Activated CD8-positive, alpha-beta memory T cell treated with anti-CD3 and anti-CD28 coated beads, Interleukin-2, amount 50 U/mL, for 1 hour (primary cell): ENCODE measurements around the gene SLC38A3.
"Not testable (repeated sequence)": the region's sequence is repeated elsewhere in the genome, so short reads cannot be mapped to it uniquely, and the experiment has no call there.

Experiments
- DNase-seq: peaks from one replicate; pipeline ENCODE4 v3.0.0-alpha.2; 2020; ENCODE audit errors: extremely low read depth

SLC38A3 gene

DNA sequence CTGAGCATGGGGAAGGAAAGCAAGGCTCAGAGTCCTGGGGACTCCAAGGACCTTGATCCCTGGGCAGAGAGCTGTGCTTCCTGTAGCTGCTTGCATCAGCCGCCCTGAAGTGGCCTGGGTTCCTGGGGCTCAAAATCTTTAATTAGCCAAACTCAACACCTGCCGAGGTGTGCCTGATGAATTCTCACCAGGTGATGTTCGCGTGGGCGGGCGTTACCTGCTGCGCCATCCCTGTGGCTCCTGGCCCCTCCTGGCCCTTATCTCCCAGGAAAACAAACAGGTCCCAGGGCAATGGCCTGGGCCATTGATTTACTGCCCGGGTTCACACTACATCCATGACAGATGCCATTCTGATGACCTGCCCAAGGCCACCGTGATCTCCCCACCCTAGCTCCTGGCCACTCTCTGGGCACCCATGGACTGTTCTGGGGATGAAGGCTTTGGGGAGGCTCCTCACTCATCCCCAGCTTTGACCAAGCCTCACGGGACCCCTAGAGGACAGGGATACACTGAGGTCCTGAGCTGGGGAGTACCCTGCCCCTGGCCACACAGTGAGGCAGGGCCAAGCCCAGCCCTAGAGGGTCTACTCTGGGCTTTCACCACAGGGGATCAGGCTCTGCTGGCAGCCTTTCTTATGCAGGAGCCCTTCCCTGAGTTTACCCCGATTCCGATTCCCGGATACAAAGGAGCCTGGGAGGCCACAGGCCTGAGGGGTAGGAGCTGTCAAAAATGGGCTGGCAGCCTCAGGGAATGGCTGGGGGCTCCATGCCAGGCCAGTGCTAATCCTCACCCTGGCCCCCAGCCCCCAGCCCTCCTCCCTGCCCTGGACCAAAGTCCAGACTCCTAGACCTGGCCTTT is 5.7 kb downstream of the SLC38A3 start:
- DNase-seq: no peak

DNA sequence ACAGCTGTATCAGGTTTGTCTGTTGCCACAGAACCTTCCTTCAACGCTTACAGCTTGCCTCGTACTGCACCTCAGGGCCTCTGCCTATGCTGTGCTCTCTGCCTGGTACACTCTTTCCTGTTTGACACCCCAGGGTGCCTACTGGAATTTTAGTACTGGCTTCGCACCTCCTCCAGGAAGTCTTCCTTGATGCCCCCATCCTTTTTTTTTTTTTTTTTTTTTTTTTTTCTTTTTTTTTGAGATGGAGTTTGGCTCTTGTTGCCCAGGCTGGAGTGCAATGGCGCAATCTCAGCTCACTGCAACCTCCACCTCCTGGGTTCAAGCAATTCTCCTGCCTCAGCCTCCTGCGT is 6.3 kb downstream of the SLC38A3 start:
- not testable (repeated sequence) for DNase-seq

DNA sequence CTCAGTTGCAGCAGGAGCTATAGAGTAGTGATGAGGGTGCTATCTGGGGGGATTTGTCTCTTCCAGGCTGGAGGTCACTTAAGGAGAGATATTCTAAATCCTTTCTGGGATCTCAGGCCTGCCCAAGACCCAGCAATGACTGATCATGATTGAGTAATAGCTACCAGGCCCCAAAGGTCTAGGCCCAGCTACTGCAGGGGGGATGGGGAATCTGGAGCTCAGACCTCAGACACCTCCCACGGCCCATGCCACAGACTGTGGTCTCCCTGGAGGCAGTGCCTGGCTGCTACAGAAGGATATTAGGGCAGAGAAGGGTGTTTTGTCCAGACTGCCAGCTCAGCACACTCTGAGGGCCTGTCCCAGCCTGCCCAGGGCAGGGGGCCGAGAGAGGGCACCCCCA is 6.9 kb downstream of the SLC38A3 start:
- no peak for DNase-seq

DNA sequence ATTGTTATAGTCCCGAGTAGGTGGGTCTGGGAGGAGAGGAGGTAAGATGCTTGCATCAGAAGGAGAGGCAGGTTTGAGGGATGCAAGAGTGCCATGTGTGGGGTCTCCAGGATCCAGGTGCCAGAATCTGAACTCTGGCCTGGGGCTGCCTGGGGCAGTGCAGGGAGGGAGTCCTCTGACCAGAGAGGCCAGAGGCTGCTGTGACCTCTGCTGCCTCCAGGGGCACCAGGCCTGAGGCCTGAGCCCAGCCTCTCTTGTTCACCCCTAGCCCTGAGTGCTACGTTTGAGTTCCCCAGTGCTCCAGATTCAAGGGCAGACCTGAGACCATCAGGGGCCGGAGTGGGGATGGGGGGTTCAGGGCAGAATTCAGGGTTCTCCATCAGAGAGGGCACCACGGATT is 7.4 kb downstream of the SLC38A3 start:
- no peak for DNase-seq

DNA sequence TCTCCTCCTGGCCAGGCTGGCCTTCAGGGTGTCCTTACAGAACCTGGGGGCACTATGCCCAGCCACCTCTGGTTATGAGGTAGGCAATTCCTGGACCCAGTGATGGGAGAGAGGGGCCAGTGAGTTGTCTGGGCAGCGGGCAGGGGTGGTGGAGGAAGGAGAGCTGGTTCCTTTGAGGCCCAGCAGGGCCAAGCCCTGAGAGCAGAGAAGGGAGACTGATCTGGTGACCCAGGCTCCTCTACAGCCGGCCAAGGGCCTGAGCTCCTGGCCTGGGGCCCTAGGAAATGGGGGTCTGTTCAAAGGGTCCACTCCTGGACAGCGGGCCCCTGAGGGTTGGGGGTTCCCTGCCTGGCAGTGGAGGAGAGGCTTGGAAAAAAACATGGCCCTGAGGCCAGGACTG is 7.9 kb downstream of the SLC38A3 start:
- DNase-seq: no peak

DNA sequence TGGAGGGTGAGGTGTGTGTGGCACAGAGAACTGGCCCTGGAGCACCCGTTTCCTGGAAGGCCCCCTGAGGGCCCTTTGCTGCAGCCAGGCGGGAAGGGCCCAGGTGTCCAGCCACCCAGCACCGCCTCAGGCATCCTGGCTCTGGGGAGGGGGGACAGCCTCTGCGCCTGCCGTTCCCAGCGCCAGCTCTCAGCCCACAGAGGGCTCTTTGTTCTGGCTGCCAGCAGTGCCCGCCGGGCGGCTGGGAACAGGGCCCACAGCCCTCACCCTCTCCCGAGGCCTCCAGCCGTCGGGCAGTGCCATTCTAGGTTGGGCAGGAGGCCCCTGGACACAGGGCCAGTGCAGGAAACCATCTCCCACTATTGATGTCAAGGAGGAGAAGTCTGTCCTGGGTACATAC is 8.3 kb downstream of the SLC38A3 start:
- no peak for DNase-seq

DNA sequence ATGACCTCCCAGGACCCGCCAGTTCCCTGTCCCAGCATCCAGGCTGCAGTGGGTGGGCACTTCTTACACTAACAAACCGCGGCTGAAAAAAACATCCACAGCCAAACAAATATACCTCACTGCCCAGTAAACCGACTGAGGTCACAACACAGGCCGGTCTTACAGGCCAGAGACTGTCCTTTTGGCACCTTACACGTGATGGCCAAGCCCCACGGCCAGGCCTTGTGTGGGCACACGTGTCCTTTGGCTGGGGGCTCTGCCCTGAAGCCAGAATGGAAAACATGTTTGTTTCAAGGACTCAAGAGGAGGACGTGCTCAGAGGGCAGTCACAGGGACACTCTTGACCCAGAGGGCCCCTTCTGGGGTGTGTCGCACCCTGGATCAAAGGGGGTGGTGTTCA is 9.8 kb downstream of the SLC38A3 start:
- DNase-seq: no peak

DNA sequence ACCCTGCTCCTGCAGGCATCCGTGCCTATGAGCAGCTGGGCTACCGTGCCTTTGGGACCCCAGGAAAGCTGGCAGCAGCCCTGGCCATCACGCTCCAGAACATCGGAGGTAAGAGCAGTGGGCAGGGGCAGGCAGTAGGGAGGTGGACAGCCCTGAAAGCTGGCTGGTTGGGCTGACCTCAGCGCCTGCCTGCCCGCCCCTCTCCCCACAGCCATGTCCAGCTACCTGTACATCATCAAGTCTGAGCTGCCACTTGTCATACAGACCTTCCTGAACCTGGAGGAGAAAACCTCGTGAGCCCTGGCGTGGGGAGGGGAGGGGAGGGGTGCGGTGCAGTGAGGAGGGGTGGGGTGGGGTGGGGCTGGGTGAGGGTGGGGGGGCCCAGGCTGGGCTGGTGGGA is 10.5 kb downstream of the SLC38A3 start:
- DNase-seq: no peak

DNA sequence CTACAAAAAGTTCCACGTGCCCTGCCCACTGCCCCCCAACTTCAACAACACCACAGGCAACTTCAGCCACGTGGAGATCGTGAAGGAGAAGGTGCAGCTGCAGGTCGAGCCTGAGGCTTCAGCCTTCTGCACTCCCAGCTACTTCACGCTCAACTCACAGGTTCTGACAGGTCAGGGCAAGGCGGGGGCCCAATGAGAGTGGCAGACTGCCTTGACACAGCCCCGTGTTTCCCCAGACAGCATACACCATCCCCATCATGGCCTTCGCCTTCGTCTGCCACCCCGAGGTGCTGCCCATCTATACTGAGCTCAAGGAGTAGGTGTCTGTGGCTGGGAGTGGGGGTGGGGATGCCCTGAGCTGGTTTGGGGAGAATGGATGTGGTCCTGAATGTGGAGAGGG is 12.6 kb downstream of the SLC38A3 start:
- DNase-seq: no peak

DNA sequence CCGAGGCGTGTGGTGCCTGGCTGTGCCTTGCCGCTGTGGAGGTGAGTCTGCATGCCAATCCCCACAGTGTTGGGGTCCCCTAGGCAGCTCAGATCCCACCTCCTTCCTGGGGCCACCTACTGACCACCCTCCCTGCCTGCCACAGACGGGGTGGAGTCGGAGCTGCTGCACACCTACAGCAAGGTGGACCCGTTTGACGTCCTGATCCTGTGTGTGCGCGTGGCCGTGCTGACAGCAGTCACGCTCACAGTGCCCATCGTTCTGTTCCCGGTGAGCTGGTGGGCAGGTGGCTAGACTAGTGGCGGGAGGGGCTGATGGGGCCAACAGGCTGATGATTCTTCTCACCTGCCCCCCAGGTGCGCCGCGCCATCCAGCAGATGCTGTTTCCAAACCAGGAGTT is 13.4 kb downstream of the SLC38A3 start:
- DNase-seq: no peak

DNA sequence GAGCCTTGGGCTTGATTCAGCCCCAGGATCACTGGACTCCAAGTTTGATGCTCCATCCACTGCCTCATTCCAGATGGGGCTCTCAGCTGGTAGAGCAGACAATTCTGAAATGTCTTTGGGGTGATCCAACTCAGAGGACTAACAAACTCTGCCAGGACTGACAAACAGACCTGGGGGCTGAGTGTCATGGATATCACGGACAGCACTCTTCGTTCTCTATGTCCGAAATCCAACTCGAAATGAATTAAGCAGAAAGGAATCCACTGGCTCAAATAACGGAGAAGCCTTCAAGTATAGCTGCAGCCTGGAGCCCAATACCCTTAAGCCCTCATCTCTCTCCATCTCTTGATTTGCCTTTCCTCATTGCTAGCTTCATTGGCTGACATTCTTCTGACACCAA is 14.2 kb downstream of the SLC38A3 start:
- no peak for DNase-seq

DNA sequence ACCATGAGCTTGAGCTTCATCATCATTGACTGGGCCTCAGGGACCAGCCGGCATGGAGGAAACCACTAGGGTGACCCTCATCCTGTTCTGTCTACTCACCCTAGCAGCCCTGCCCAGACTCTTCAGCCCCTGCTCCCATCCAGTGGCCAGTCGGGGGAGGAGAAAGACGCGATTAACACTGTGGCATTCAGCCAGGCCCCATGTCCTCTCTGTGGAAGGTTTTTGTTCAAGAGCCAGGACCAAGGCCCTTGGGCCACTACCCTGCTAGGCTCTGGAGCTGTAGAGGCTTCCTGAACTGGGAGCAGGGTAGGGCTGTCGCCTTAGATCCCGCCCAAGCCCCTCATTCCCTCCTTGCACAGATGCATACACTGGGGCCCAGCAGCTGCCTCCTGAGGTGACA is 15.0 kb downstream of the SLC38A3 start:
- DNase-seq: no peak

DNA sequence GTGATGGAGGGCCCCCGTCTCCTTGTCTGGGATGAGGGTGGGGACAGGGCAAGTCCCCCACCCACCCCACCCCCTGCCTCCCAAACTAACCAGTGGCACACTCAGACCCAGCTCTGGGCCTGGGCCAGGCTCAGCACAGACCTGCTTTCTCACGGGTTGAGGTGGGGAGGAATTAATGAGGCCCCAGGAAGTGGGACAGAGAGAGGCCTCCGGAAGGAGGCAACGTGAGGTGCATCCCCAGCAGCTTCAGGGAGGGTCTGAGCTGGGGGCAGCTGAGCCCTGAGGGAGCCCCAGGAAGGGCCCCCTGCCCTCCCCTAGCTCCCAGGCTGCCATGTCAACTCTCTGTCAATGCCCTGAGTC is 16.0 kb downstream of the SLC38A3 start:
- no peak for DNase-seq

DNA sequence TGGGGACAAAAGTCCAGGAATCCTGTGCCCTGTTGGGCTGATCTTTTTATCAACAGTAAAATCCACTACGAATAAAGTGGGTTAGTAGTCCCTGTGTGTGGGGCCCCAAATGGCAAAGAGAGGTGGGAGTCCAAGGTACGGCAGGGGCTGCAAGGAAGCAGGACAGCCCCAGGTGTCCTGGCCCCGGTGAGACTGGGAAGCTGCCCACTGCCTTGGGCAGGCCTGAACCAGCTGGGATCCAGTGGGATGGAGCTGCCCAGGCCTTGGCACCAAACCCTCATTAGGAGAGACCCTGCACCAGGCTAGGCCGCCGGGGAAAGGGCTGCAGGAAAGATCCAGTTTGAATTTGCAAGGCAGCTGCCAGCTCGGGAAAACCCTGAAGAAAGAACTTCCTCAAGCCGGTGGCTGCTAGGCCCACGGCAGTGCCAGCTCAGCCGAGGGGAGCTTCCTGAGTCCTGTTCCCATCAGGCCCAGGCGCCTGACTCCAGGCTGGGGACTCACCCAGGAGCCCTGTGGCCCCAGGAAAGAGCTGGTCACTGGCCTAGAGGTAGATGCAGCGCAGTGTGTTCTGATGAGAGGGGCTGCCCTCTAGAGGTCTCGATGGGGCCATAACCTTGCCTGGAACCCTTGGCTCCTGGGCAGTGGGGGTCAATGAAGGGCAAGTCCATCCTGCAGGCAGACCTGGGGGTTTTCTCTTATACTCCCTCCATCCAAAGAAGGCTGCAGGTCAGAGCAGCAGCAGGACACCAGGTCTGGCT is 16.5 kb downstream of the SLC38A3 start:
- DNase-seq: no peak

DNA sequence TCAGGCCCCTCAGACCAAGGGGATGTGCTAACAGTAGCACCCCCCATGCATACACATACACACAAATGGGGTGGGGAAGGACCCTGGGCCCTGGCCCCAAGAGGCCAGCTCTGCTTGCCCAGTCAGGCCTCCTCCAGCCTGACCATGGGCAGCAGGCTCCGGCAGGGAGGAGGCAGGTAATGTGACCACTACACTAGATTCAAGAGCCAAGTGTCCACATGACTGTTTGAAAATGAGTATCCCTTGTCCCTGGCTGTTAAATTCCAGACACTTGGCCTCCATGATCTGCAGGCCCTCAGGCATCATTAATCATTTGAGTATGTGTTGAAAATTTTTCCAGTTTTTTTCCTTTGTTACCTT is 17.1 kb downstream of the SLC38A3 start:
- DNase-seq: no peak

DNA sequence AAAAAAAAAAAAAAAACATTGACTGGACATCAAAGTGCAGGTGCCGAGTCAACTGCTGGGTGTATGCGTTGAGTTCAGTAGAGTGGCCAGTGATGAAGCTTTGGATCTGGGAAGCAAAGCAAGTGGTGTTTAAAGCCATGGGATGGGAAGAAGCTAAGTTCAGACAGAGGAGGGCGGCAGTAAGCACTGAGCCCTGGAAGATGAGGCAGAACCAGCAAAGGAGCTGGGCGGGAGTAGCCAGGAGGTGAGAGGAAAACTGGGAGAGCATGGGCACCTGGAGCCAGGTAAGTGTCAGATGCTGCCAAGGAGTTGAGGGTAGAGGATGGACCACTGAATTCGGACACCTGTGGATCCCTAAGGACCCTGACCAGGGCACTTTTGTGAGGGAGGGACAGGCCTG is 19.6 kb downstream of the SLC38A3 start:
- no peak for DNase-seq

DNA sequence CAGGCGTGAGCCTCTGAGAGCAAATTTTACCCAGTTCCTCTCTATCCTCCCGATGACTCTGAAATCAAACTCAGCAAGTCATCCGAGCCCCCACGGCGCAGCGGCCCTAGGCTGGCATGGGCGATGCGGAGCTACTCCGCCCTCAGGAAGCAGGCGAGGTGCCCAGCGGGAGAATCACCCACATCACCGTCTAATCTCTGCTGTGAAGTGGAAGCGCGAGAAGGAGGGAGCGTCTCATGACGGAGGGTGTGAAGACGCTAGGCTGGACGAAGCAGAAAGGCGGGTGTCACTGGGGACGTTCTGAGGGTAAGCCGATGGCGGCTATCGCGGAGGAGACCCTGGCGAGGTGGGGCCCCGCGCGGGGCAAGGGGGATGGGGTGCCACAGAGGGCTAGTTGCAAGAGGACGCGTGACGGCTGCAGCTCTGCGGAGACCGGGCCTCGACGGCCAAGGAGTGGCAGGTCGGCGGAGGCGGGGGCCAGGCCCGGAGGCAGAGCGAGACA is 21.9 kb downstream of the SLC38A3 start:
- no peak for DNase-seq

DNA sequence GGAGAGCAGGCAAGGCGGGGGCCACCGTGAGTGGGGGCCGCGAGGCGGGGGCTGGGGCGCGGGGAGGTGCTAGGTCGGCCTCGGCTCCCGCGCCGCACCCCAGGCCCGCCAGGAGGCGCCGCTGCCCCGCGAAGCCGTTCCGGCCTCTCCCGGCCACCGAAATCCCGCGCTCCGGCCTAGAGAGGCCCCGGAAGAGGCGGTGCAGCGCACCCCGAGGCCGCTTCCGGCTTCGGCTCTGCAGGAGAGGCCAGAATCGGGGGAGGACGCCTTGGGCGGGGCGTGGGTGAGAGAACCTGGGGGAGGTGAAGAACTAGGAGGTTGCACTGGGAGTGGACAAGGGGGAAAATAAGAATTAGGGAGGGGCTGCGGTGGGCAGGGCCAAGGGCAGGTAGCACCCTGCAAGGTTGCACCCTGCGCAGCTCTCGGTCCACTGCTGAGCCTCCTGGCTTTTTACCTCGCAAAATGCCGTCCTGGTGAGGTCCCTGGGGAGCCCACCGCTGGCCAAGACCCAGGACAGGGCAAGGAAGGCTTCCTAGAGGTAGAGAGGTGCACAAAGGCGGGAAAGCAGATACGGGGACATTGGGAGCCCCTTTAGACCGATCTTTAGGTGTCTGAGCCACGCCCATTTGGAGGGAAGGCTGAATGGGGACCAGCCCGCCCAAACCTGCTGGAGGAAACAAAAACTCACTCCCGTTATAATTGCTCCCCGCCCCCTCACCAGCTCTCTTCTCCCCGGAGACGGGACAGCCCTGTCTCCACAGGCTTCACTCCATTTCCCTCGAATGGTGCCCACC is 22.5 kb downstream of the SLC38A3 start:
- DNase-seq: peak; percentile 69

DNA sequence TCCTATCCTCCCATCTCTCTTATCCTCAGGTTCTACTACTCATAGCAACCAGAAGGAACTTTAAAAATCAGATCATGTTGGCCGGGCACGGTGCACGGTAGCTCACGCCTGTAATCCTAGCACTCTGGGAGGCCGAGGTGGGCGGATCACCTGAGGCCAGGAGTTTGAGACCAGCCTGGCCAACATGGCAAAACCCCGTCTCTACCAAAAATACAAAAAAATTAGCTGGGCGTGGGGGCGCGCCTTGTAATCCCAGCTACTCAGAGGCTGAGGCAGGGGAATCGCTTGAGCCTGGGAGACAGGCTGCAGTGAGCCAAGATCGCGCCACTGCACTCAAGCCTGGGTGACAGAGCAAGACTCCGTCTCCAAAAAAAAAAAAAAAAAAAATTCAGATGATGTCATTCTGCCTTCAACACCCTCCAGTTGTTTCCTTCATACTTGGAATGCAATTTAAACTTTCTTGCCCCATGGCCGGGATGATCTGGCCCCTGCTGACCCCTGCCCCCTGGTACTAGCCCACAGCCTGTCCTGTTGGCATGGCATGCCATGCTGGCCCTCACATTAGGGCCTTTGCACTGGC is 23.2 kb downstream of the SLC38A3 start:
- not testable (repeated sequence) for DNase-seq

DNA sequence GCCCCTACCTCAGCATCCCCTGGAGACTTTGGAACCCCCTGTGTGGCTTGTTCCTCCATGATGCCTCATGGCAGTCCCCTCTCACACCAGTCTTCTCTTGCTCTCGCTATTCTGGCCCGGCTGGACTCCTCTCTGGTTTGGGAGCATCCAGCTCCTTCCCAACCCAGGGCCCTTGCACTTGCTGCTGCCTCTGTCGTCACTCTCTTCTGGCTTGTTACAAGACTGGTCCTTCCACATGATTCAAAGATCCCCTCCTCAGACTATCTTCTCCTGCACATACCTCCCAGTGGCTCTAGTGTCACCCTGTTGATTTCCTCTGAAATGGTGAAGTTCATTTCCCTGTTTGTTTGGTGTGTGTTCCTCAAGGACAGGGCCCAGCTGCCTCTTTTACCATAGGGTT is 24.4 kb downstream of the SLC38A3 start:
- no peak for DNase-seq

DNA sequence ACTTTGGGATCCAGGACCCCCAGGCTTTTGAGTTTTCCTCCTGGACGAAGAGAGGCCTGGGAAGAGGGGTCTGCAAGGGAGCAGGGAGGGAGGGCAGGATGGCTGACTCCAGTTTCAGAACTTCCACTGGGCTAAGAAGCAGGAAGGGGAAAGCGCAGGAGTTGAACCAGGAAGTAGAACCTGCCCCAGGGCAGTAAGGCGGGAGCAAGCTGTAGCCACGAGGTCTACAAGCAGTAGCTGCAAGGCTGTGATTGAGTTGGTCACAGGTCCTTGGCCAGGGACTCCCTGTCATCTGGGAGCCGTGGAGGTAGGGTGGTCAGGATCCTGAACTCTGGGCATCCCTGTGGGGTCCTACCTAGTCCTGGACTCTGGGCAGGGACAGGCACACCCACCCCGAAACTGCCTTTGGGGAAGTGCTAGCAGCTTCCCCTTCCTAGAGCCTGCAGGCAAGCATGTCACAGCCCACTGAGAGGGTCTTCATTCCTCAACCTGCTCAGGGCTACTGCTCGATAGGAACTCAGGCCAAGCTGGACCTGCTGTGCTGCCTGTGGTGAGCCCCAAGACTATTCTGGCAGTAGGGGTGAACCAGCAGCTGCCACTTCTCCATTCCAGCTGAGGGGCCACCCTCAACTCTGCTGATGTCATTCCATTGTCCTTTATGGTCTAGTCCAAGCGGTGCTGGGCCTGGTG is 25.2 kb downstream of the SLC38A3 start:
- DNase-seq: no peak

DNA sequence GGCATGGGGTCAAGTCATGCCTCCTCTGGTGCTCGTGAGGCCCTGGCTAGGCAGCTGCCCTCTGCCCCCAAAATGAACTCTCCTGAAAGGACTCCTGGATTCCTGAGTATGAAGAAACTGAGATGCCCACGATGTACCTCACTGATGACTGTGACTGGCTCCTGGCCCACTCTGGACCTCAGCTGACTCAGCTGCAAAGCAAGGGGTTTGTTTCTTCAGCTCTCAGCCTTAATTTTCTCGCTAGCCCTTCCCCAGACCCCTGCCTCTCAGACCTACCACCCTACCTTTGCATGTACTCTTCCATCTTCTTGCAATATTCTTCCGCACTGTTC is 25.7 kb downstream of the SLC38A3 start:
- DNase-seq: no peak
